Measurements from ENCODE around the gene ETV5. TPM values are rescaled to one million over a fixed set of nuclear protein-coding genes. Genes with fewer than 3 reads are reported as not detected.

The ETV5 gene
- polyA plus RNA-seq, 2 of the 4 experiments (the other 2 are of a cell fraction), result 20.5 to 54.7 TPM

DNA sequence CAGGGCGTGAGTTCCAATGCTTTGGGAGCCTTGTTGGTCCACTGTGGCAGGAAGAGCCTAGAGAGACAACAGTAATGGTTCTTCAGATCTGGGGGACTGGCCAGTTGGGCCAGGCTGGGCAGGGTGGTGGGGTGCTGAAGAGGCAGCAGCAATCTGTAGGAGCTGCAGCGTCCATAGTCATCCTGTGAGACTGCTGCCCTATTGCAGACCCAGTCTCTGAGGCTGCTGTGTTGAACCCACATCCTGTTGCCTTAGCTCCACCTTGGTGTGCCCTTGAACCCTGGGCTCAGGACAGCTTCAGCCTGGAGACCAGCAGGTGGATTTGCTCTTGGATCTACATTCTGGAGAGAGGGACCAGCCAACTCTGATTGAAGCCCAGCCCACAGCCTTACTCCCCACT, 23.6 kb upstream of the ETV5 start:
- no peak for TF ChIP-seq ZC3H11A (IDR thresholded peaks at IDR 0.05)
- no peak for TF ChIP-seq BHLHE40 (IDR thresholded peaks at IDR 0.05; ENCODE audit: low read depth, low read length)
- TF ChIP-seq RNF2 (IDR thresholded peaks at IDR 0.05; ENCODE audit: borderline replicate concordance, low read depth), result no peak
- TF ChIP-seq, protein P1, sequence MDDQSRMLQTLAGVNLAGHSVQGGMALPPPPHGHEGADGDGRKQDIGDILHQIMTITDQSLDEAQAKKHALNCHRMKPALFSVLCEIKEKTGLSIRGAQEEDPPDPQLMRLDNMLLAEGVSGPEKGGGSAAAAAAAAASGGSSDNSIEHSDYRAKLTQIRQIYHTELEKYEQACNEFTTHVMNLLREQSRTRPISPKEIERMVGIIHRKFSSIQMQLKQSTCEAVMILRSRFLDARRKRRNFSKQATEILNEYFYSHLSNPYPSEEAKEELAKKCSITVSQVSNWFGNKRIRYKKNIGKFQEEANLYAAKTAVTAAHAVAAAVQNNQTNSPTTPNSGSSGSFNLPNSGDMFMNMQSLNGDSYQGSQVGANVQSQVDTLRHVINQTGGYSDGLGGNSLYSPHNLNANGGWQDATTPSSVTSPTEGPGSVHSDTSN (IDR thresholded peaks at IDR 0.05), result no peak
- no peak for TF ChIP-seq ZSCAN20 (CRISPR knock-in tag; IDR thresholded peaks at IDR 0.05)
- Histone ChIP-seq H3K4me2 (no peak overlapping the region), H3K27ac (no peak overlapping the region), H3K4me3 (no peak overlapping the region), H3K4me1 (no peaks in the 10 kb centered on the region), H3K9me3 (no peaks in the 10 kb centered on the region)
- ChIA-PET POLR2A (no interaction called here), CTCF (interaction anchor here (0.8 kb wide), 1 partner anchor 10 kb away, joined by 3 read pairs; no protein-coding TSS in a partner anchor)
- no peak for ATAC-seq
- no peak for FAIRE-seq
- no peak for DNase-seq (ENCODE audit: low read depth in 1 of 2, low spot score in 1 of 2)
- 100% methylated on average over 1 of the region's 2 CpGs for WGBS (ENCODE audit: missing lambda C conversion rate)

DNA sequence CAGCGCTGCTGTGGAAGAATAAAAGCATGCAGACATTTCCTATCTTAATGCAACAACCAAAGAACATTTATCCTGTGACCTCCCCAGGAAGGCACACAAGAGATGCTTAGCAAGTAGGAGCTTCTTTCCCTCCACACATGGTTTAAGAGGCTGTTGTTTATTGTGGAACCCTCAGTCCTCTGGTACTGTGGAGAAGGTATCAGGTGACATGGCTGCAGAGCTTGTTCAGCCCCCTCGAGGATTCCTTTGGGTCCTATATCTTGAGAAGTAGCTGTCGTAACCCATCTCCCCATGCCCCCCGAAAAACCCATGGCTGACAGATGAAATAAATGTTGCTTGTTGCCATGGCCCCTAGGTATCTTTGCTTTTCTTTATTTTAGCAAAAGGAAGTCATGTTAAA, 20.3 kb upstream of the ETV5 start:
- FAIRE-seq, result no peak
- H3K27ac ChIP-seq, result no peak overlapping the region
- H3K4me1 ChIP-seq, result no peaks in the 10 kb centered on the region
- no peak overlapping the region for H3K4me2 ChIP-seq
- no peak for ATAC-seq
- WGBS (ENCODE audit: missing lambda C conversion rate), result 89% methylated on average over 4 of the region's 4 CpGs
- ChIA-PET POLR2A (no interaction called here), CTCF (no interaction called here)
- no peaks in the 10 kb centered on the region for H3K9me3 ChIP-seq
- no peak for DNase-seq (ENCODE audit: low read depth in 1 of 2, low spot score in 1 of 2)
- no peak overlapping the region for H3K4me3 ChIP-seq
- TF ChIP-seq RARB (CRISPR knock-in tag; IDR thresholded peaks at IDR 0.05) (no peak), POLR2A (IDR thresholded peaks at IDR 0.05; ENCODE audit: low read length) (no peak), ZNF302 (CRISPR knock-in tag; IDR thresholded peaks at IDR 0.05) (no peak), FOSB (CRISPR knock-in tag; IDR thresholded peaks at IDR 0.05) (no peak), HOXA7 (CRISPR knock-in tag; IDR thresholded peaks at IDR 0.05) (no peak), JUN (IDR thresholded peaks at IDR 0.05) (no peak), RFX5 (IDR thresholded peaks at IDR 0.05) (no peak), ZC3H11A (IDR thresholded peaks at IDR 0.05) (no peak), MAFK (IDR thresholded peaks at IDR 0.05; ENCODE audit: partially characterized antibody) (no peak), BHLHE40 (IDR thresholded peaks at IDR 0.05; ENCODE audit: low read depth, low read length) (no peak), PHF8 (IDR thresholded peaks at IDR 0.05; ENCODE audit: borderline replicate concordance, low read depth) (no peak), NPAS2 (CRISPR knock-in tag; IDR thresholded peaks at IDR 0.05; ENCODE audit: borderline replicate concordance) (no peak), EHMT2 (IDR thresholded peaks at IDR 0.05; ENCODE audit: low read depth) (no peak)

DNA sequence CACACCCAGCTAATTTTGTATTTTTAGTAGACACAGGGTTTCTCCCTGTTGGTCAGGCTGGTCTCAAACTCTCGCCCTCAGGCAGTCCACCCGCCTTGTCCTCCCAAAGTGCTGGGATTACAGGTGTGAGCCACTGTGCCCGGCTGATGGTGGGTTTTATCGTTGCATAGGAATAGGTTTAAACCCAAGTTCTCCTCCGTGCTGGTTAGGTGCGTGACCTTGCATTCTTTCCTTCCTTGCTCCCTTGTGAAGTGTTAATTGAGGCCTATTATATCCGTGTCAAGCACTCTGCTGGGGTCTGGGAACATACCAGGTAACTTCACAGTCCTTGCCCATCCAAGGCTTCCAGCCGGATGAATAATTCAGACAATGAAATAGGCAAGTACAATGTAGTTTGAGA, 19.3 kb upstream of the ETV5 start:
- WGBS (ENCODE audit: missing lambda C conversion rate), result 97% methylated on average over 8 of the region's 8 CpGs
- ATAC-seq (no peak), DNase-seq (ENCODE audit: low read depth in 1 of 2, low spot score in 1 of 2) (no peak), FAIRE-seq (no peak)
- H3K9me3 ChIP-seq, result no peaks in the 10 kb centered on the region
- no peak overlapping the region for H3K4me2 ChIP-seq
- CTCF ChIA-PET, result no interaction called here
- no peak overlapping the region for H3K27ac ChIP-seq
- TF ChIP-seq SREBF2 (IDR thresholded peaks at IDR 0.05), result no peak
- no peak for TF ChIP-seq HDAC2 (IDR thresholded peaks at IDR 0.05)
- TF ChIP-seq RFX5 (IDR thresholded peaks at IDR 0.05), result no peak
- no peak for TF ChIP-seq TFCP2L1 (CRISPR knock-in tag; IDR thresholded peaks at IDR 0.05)
- no peak for TF ChIP-seq NFE2L2 (conservative IDR thresholded peaks at IDR 0.05; ENCODE audit: low read length)
- TF ChIP-seq MYC (IDR thresholded peaks at IDR 0.05; ENCODE audit: borderline replicate concordance, low read length), result no peak
- TF ChIP-seq HOXB13 (CRISPR knock-in tag; IDR thresholded peaks at IDR 0.05; ENCODE audit: low read depth), result no peak
- no peak for TF ChIP-seq KDM1A (IDR thresholded peaks at IDR 0.05; ENCODE audit: low read depth)
- H3K4me1 ChIP-seq, result no peaks in the 10 kb centered on the region
- no peak overlapping the region for H3K4me3 ChIP-seq
- POLR2A ChIA-PET, result no interaction called here

DNA sequence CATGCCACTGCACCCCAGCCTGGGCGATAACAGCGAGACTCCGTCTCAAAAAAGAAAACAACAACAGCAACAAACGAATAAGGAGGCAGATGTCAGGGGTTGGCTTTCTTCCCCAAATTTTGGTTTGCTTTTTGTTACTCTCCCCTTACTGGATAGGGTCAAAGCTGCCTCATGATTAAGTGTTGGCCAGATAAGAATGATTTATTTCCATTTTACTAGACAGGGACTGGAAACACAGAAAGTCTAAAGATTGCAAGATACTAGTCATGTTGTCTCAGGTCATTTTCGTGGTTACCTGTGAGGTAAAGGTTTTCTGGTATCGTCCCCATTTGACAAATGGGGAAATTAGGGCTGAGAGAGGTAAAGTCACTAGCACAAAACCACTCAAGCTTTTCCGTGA, 18.6 kb upstream of the ETV5 start:
- FAIRE-seq, result no peak
- no peak for DNase-seq (ENCODE audit: low read depth in 1 of 2, low spot score in 1 of 2)
- POLR2A ChIA-PET, result no interaction called here
- no peak for TF ChIP-seq ESRRA (IDR thresholded peaks at IDR 0.05; ENCODE audit: borderline replicate concordance, low read length)
- TF ChIP-seq TP53 (CRISPR knock-in tag; IDR thresholded peaks at IDR 0.05), result no peak
- no peak for TF ChIP-seq NFE2L2 (conservative IDR thresholded peaks at IDR 0.05; ENCODE audit: low read length)
- TF ChIP-seq, protein P2, sequence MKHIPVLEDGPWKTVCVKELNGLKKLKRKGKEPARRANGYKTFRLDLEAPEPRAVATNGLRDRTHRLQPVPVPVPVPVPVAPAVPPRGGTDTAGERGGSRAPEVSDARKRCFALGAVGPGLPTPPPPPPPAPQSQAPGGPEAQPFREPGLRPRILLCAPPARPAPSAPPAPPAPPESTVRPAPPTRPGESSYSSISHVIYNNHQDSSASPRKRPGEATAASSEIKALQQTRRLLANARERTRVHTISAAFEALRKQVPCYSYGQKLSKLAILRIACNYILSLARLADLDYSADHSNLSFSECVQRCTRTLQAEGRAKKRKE (CRISPR knock-in tag; IDR thresholded peaks at IDR 0.05; ENCODE audit: low read depth), result no peak
- TF ChIP-seq MAZ (IDR thresholded peaks at IDR 0.05; ENCODE audit: borderline replicate concordance, low read depth, low read length), result no peak
- TF ChIP-seq CBX8 (IDR thresholded peaks at IDR 0.05), result no peak
- TF ChIP-seq, protein P3, sequence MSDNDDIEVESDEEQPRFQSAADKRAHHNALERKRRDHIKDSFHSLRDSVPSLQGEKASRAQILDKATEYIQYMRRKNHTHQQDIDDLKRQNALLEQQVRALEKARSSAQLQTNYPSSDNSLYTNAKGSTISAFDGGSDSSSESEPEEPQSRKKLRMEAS (IDR thresholded peaks at IDR 0.05), result no peak
- no peak for TF ChIP-seq MAFK (IDR thresholded peaks at IDR 0.05; ENCODE audit: partially characterized antibody)
- no peak for TF ChIP-seq BHLHE40 (IDR thresholded peaks at IDR 0.05; ENCODE audit: low read depth, low read length)
- Histone ChIP-seq H3K9me3 (no peaks in the 10 kb centered on the region), H3K4me2 (no peak overlapping the region), H3K4me1 (no peaks in the 10 kb centered on the region), H3K27ac (no peak overlapping the region), H3K4me3 (no peak overlapping the region)
- no peak for ATAC-seq
- CTCF ChIA-PET, result interaction anchor here (0.7 kb wide), 1 partner anchor 21 kb away, joined by 3 read pairs; no protein-coding TSS in a partner anchor
- WGBS (ENCODE audit: missing lambda C conversion rate), result 96% methylated on average over 7 of the region's 7 CpGs

Data from A549 (cell line).